Endodermal cell (in vitro differentiated cells): ENCODE results near the gene CWC22. TPM values are rescaled to one million over a fixed set of nuclear protein-coding genes. Genes with fewer than 3 reads are reported as not detected.
A peak's percentile ranks its signal among the peaks of the same experiment; 100 is the strongest.
"Not testable (repeated sequence)": the region's sequence is repeated elsewhere in the genome, so short reads cannot be mapped to it uniquely, and the experiment has no call there.

Experiments used
- DNase-seq: peaks from one replicate; pipeline ENCODE4 v3.0.0-alpha.2; 2017
- H3K27ac ChIP-seq: 2 replicates; pipeline ENCODE4 v1.5.1; 2013; ENCODE audit warnings: mild to moderate bottlenecking, low read depth, low read length, moderate library complexity
- H3K27me3 ChIP-seq: 2 replicates; pipeline ENCODE4 v1.6.1; 2013; ENCODE audit warnings: mild to moderate bottlenecking, low read length, moderate library complexity; ENCODE audit not compliant: insufficient read depth, control insufficient read depth, poor library complexity, severe bottlenecking
- H3K36me3 ChIP-seq: 2 replicates; pipeline ENCODE4 v1.7.0; 2013; ENCODE audit warnings: mild to moderate bottlenecking, low read length, moderate library complexity; ENCODE audit not compliant: control insufficient read depth, insufficient read depth
- H3K4me1 ChIP-seq: one replicate; pipeline ENCODE4 v1.7.0; 2013; ENCODE audit warnings: low read length; ENCODE audit not compliant: control insufficient read depth, insufficient read depth
- H3K4me3 ChIP-seq: 2 replicates; pipeline ENCODE4 v1.5.1; 2013; ENCODE audit warnings: mild to moderate bottlenecking, low read length, moderate library complexity
- H3K9ac ChIP-seq: 2 replicates; pipeline ENCODE4 v1.6.1; 2013; ENCODE audit warnings: mild to moderate bottlenecking, low read length, moderate library complexity; ENCODE audit not compliant: poor library complexity, severe bottlenecking; ENCODE audit errors: extremely low read depth
- H3K9me3 ChIP-seq: 2 replicates; pipeline ENCODE4 v1.6.1; 2013; ENCODE audit warnings: mild to moderate bottlenecking, low read length, moderate library complexity; ENCODE audit not compliant: control insufficient read depth
- H3K27ac Mint-ChIP-seq: 2 replicates; pipeline ENCODE4 v1.8.0; 2020; ENCODE audit warnings: mixed read lengths
- H3K27me3 Mint-ChIP-seq: 2 replicates; pipeline ENCODE4 v1.8.0; 2021; ENCODE audit warnings: mild to moderate bottlenecking, mixed read lengths; ENCODE audit not compliant: insufficient read depth
- H3K36me3 Mint-ChIP-seq: 2 replicates; pipeline ENCODE4 v1.8.0; 2020; ENCODE audit warnings: low read depth, mixed read lengths
- H3K4me1 Mint-ChIP-seq: 2 replicates; pipeline ENCODE4 v1.8.0; 2020; ENCODE audit warnings: mixed read lengths
- H3K4me3 Mint-ChIP-seq: 2 replicates; pipeline ENCODE4 v1.8.0; 2020; ENCODE audit warnings: mild to moderate bottlenecking, moderate library complexity, mixed read lengths
- H3K9me3 Mint-ChIP-seq: 2 replicates; pipeline ENCODE4 v1.8.0; 2020; ENCODE audit warnings: mild to moderate bottlenecking, mixed read lengths
- CTCF ChIP-seq: fragments of 200-600 bp; sonication (generic); conservative IDR thresholded peaks from 2 replicates; pipeline ENCODE4 v1.5.0; 2021; ENCODE audit warnings: antibody characterized with exemption, mild to moderate bottlenecking
- WGBS, 2 experiments: methylation state at CpG; one replicate each; pipeline versions ENCODE4 v1.1.5 to v1.1.7; 2013; ENCODE audit warnings: missing lambda C conversion rate in 2 of 2, mixed read lengths in 1 of 2; ENCODE audit not compliant: insufficient coverage in 1 of 2, insufficient read length in 1 of 2; 5-methylcytosine and 5-hydroxymethylcytosine counted together
- long read RNA-seq, 4 experiments: library from polyadenylated mRNA in 2 of 4; library from RNA in 1 of 4; library from capped mRNA in 1 of 4; stranded (forward) in 3 of 4; unstranded in 1 of 4; transcript quantifications; one replicate each; pipeline ENCODE4 v2.0.0, GENCODE V29; 2020 to 2021; ENCODE audit warnings: inconsistent platforms in 1 of 4
- polyA plus RNA-seq, 2 experiments: library from polyadenylated mRNA; stranded (reverse); fragments of 50-300 nt; gene quantifications; one replicate each; pipeline ENCODE4 v1.2.3, GENCODE V29; 2013
- total RNA-seq, 2 donors: library from RNA; stranded (reverse); fragmentation: NEBNext Ultra II Directional in 1 of 2; extraction: Animal tissue kit (Norgen Biotek cat#: 25700) in 1 of 2; gene quantifications; 2 replicates in 1 of 2; 3 replicates in 1 of 2; pipeline ENCODE4 v1.2.1, GENCODE V29; 2021

The CWC22 gene
- 10 to 100 TPM; 33.4 to 43.5 TPM for total RNA-seq
- polyA plus RNA-seq (2013, experiment 1 of 2): 27.4 TPM
- polyA plus RNA-seq (2013, experiment 2 of 2): 28.6 TPM
- long read RNA-seq, experiment 1, partial matches to known transcripts: 7 of 16 reads
- long read RNA-seq, experiment 1, other reads (novel, unspliced or antisense): 7 of 16 reads
- long read RNA-seq, experiment 2, transcript CWC22-201 (20 exons, 2,392 nt): major isoform, 87 of 108 reads
- long read RNA-seq, experiment 2, partial matches to known transcripts: 9 of 108 reads
- long read RNA-seq, experiment 2, other reads (novel, unspliced or antisense): 12 of 108 reads
- long read RNA-seq, experiment 3, transcript CWC22-201 (20 exons, 2,392 nt): major isoform, 158 of 193 reads
- long read RNA-seq, experiment 3, partial matches to known transcripts: 20 of 193 reads
- long read RNA-seq, experiment 3, other reads (novel, unspliced or antisense): 15 of 193 reads
- long read RNA-seq, experiment 4, transcript CWC22-201 (20 exons, 2,392 nt): major isoform, 41 of 65 reads
- long read RNA-seq, experiment 4, partial matches to known transcripts: 23 of 65 reads
- long read RNA-seq, experiment 4, other reads (novel, unspliced or antisense): 1 of 65 reads

- H3K9ac ChIP-seq: peak within 1 kb of the TSS; percentile 92
- 0% methylated on average over 7 to 46 of the region's 46 CpGs for WGBS, 2 experiments
- Mint-ChIP-seq H3K27ac (peak within 1 kb of the TSS; percentile 99), H3K36me3 (peaks cover 13% of the 10 kb centered on the region), H3K9me3 (no peaks in the 10 kb centered on the region), H3K4me1 (peaks cover 10% of the 10 kb centered on the region), H3K4me3 (peak within 1 kb of the TSS; percentile 91), H3K27me3 (no peaks in the 10 kb centered on the region)
- no peaks in the 10 kb centered on the region for H3K27me3 ChIP-seq
- no peak for TF ChIP-seq CTCF
- peak; percentile 91 for DNase-seq
- H3K4me3 ChIP-seq: peak within 1 kb of the TSS; percentile 94
- no peaks in the 10 kb centered on the region for H3K4me1 ChIP-seq
- H3K9me3 ChIP-seq: no peaks in the 10 kb centered on the region
- H3K27ac ChIP-seq: peak within 1 kb of the TSS; percentile 83
- H3K36me3 ChIP-seq: peaks cover 11% of the 10 kb centered on the region
These were observed at the start of gene CWC22 for GRCh38 chr2:180006781-180007579. Gene CWC22 (minus strand): TSS chr2:180007297. CDS start chr2:179993341, 13,956 bp downstream.

- Histone ChIP-seq H3K4me1 (peaks cover 6% of the 10 kb centered on the region), H3K9ac (peak overlapping the region; percentile 85), H3K36me3 (no peaks in the 10 kb centered on the region), H3K4me3 (peak overlapping the region; percentile 64), H3K27me3 (no peaks in the 10 kb centered on the region), H3K9me3 (peaks cover 24% of the 10 kb centered on the region), H3K27ac (peak overlapping the region; percentile 91)
- 40 to 58% methylated on average over 10 to 15 of the region's 15 CpGs for WGBS, 2 experiments
- Mint-ChIP-seq H3K27me3 (no peaks in the 10 kb centered on the region), H3K9me3 (peaks cover 36% of the 10 kb centered on the region), H3K27ac (peak overlapping the region; percentile 97), H3K36me3 (peaks cover 8% of the 10 kb centered on the region), H3K4me1 (peaks cover 33% of the 10 kb centered on the region), H3K4me3 (peak overlapping the region; percentile 28)
- TF ChIP-seq CTCF: no peak
- peak; percentile 86 for DNase-seq
These were observed 49.4 kb upstream of the CWC22 start for GRCh38 chr2:180056367-180057118.

GRCh38 chr2:180054576-180054975, 47.5 kb upstream of the CWC22 start:
- not testable (repeated sequence) for DNase-seq, H3K27ac Mint-ChIP-seq, H3K27me3 Mint-ChIP-seq, H3K9me3 ChIP-seq, H3K36me3 ChIP-seq, H3K4me3 Mint-ChIP-seq, H3K4me1 ChIP-seq, H3K36me3 Mint-ChIP-seq, H3K4me3 ChIP-seq, H3K27me3 ChIP-seq, H3K9ac ChIP-seq, H3K27ac ChIP-seq
- WGBS, 2 experiments: 31% methylated on average over 1 of the region's 1 CpG; no CpG with 5 or more reads in 1 of the 2 experiments
- Mint-ChIP-seq H3K9me3 (peaks cover 29% of the 10 kb centered on the region), H3K4me1 (peaks cover 33% of the 10 kb centered on the region)
